ENCODE results near the gene NPPB.

NPPB gene

DNA sequence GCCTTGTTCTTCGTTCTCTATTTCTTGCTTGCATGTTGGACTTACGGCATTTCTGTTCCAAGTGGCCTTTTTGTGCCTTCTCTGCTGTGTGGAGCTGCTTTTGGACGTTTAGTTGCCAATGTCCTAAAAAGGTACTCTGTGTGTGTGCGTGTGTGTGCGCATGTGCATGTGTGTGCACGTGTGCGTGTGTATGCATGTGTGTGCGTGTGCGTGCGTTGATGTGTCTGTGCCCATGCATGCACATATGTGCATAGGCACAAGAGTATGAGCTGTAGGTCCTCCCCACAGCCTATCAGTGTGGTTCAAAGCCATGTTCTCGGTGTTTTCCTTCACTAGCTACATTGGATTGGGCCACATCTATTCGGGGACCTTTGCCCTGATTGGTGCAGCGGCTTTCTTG, 24.8 kb downstream of the NPPB start:
- no peak overlapping the region for H3K4me2 ChIP-seq (ENCODE audit: low read length)
- no peak for TF ChIP-seq EZH2phosphoT487 (IDR thresholded peaks at IDR 0.05; ENCODE audit: borderline replicate concordance, low read length)
- TF ChIP-seq, protein P1, sequence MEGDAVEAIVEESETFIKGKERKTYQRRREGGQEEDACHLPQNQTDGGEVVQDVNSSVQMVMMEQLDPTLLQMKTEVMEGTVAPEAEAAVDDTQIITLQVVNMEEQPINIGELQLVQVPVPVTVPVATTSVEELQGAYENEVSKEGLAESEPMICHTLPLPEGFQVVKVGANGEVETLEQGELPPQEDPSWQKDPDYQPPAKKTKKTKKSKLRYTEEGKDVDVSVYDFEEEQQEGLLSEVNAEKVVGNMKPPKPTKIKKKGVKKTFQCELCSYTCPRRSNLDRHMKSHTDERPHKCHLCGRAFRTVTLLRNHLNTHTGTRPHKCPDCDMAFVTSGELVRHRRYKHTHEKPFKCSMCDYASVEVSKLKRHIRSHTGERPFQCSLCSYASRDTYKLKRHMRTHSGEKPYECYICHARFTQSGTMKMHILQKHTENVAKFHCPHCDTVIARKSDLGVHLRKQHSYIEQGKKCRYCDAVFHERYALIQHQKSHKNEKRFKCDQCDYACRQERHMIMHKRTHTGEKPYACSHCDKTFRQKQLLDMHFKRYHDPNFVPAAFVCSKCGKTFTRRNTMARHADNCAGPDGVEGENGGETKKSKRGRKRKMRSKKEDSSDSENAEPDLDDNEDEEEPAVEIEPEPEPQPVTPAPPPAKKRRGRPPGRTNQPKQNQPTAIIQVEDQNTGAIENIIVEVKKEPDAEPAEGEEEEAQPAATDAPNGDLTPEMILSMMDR (IDR thresholded peaks at IDR 0.05; ENCODE audit: low read depth, low read length, poor library complexity, severe bottlenecking) = no peak
- no peaks in the 10 kb centered on the region; the same call in 1 of the 2 replicates for H3F3A ChIP-seq (ENCODE audit: control insufficient read depth, insufficient read depth)
- peaks cover 4% of the 10 kb centered on the region; the same call in 1 of the 2 replicates for H3K4me1 ChIP-seq (ENCODE audit: control insufficient read depth, low read length)
- no peaks in the 10 kb centered on the region for H3K9me2 ChIP-seq (replicated peaks; ENCODE audit: control insufficient read depth, low read length)
- no peak overlapping the region for H3K4me3 ChIP-seq (ENCODE audit: low read length)
- H3K27me3 ChIP-seq (ENCODE audit: control insufficient read depth, low read length) = no peaks in the 10 kb centered on the region
- H3K36me3 ChIP-seq (ENCODE audit: control insufficient read depth, low read length) = peaks cover 92% of the 10 kb centered on the region
- H3K79me2 ChIP-seq (ENCODE audit: control insufficient read depth, low read length) = no peaks in the 10 kb centered on the region
- no peaks in the 10 kb centered on the region for H3K9me3 ChIP-seq (ENCODE audit: control insufficient read depth, insufficient read depth, low read length)
- H4K20me1 ChIP-seq (ENCODE audit: control insufficient read depth, insufficient read depth, low read depth, low read length) = no peaks in the 10 kb centered on the region; the same call in 1 of the 2 replicates
- H3K27ac ChIP-seq (ENCODE audit: low read depth, low read length) = no peak overlapping the region

DNA sequence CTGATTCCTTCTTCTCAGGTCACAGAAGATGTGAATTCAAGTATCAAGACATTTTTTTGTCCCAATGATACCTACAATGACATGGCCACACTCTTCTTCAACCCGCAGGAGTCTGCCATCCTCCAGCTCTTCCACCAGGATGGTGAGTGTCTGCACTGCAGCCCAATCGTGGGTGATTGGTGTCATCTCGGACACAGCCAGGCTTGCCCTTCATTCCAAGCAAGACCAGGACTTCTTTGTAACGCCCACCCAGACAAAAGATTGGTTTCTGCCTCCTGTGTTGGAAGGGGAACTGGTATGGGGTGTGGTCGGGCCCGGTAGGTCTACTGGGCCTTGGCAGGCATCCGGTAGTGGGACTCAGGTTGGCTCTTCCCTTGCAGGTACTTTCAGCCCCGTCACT, 25.2 kb downstream of the NPPB start:
- Histone ChIP-seq H3K27ac (ENCODE audit: low read depth, low read length) (no peak overlapping the region), H3K9me3 (ENCODE audit: control insufficient read depth, insufficient read depth, low read length) (no peaks in the 10 kb centered on the region), H3F3A (ENCODE audit: control insufficient read depth, insufficient read depth) (no peaks in the 10 kb centered on the region; the same call in 1 of the 2 replicates), H3K4me1 (ENCODE audit: control insufficient read depth, low read length) (peaks cover 3% of the 10 kb centered on the region; the same call in 1 of the 2 replicates), H3K4me2 (ENCODE audit: low read length) (no peak overlapping the region), H3K79me2 (ENCODE audit: control insufficient read depth, low read length) (no peaks in the 10 kb centered on the region), H3K4me3 (ENCODE audit: low read length) (no peak overlapping the region), H4K20me1 (ENCODE audit: control insufficient read depth, insufficient read depth, low read depth, low read length) (no peaks in the 10 kb centered on the region; the same call in 1 of the 2 replicates), H3K36me3 (ENCODE audit: control insufficient read depth, low read length) (peaks cover 92% of the 10 kb centered on the region), H3K27me3 (ENCODE audit: control insufficient read depth, low read length) (no peaks in the 10 kb centered on the region), H3K9me2 (replicated peaks; ENCODE audit: control insufficient read depth, low read length) (no peaks in the 10 kb centered on the region)
- TF ChIP-seq EZH2phosphoT487 (IDR thresholded peaks at IDR 0.05; ENCODE audit: borderline replicate concordance, low read length) = no peak
- TF ChIP-seq, protein P1 (IDR thresholded peaks at IDR 0.05; ENCODE audit: low read depth, low read length, poor library complexity, severe bottlenecking) = no peak

DNA sequence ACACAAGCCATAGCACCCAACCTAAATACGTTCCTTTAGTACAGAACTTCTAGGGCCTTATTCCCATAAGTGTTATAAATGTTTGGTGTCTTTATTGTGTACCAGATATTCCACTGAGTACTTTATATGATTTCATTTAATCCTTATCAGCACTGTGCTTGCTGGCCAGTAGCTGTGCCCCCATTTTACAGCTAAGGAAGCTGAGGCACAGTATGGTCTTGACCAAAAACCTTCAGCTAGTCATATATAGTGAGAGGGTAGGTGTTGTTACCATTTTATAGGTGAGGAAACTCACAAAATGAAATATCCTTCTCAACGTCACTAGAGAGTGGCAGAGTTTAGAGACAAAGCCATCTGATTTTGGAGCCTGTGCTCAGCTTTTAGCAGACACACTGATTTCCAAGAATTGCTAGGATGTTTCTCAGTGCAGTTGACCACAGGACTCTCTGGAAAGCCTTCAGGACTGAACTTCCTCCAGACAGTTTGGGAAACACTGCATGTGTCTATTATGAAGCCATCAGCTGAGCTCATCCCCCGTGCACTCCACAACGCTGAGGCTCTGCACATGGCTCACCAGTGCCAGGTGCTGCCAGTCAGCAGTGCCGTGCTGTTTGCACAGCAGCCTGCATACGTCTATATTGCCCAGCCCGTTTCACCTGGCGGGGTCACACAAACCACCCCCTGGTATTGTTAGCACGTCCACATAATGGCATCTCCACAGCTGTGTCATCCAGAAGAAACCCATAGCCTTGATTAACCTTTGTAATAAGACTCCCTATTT, 26.6 kb downstream of the NPPB start:
- Histone ChIP-seq H3K4me1 (ENCODE audit: control insufficient read depth, low read length) (no peaks in the 10 kb centered on the region), H3K9me2 (replicated peaks; ENCODE audit: control insufficient read depth, low read length) (no peaks in the 10 kb centered on the region), H3K9me3 (ENCODE audit: control insufficient read depth, insufficient read depth, low read length) (no peaks in the 10 kb centered on the region), H3F3A (ENCODE audit: control insufficient read depth, insufficient read depth) (no peaks in the 10 kb centered on the region; the same call in 1 of the 2 replicates), H3K27ac (ENCODE audit: low read depth, low read length) (no peak overlapping the region), H3K79me2 (ENCODE audit: control insufficient read depth, low read length) (no peaks in the 10 kb centered on the region), H3K4me2 (ENCODE audit: low read length) (no peak overlapping the region), H3K36me3 (ENCODE audit: control insufficient read depth, low read length) (peaks cover 90% of the 10 kb centered on the region), H3K27me3 (ENCODE audit: control insufficient read depth, low read length) (no peaks in the 10 kb centered on the region), H3K4me3 (ENCODE audit: low read length) (no peak overlapping the region), H4K20me1 (ENCODE audit: control insufficient read depth, insufficient read depth, low read depth, low read length) (no peaks in the 10 kb centered on the region; the same call in 1 of the 2 replicates)
- TF ChIP-seq, protein P1 (IDR thresholded peaks at IDR 0.05; ENCODE audit: low read depth, low read length, poor library complexity, severe bottlenecking) = no peak
- no peak for TF ChIP-seq EZH2phosphoT487 (IDR thresholded peaks at IDR 0.05; ENCODE audit: borderline replicate concordance, low read length)
